BE2C (cell line): ENCODE data around the gene TLE2.
A peak's percentile ranks its signal among the peaks of the same experiment; 100 is the strongest.

Experiments
- DNase-seq: peaks from one replicate; pipeline ENCODE4 v3.0.0-alpha.2; 2020
- H3K27me3 ChIP-seq: fragments of 250-450 bp; sonication (Bioruptor Pico); 2 replicates; pipeline ENCODE4 v1.5.1; 2020; ENCODE audit warnings: mild to moderate bottlenecking
- H3K36me3 ChIP-seq: fragments of 250-450 bp; sonication (Bioruptor Pico); 2 replicates; pipeline ENCODE4 v1.5.1; 2020; ENCODE audit warnings: mild to moderate bottlenecking
- H3K4me1 ChIP-seq: fragments of 250-450 bp; sonication (Bioruptor Pico); 2 replicates; pipeline ENCODE4 v1.5.1; 2020
- H3K4me3 ChIP-seq: 2 replicates; pipeline ENCODE4 v1.5.1; 2011; ENCODE audit warnings: low read depth, low read length
- H3K9me3 ChIP-seq: fragments of 250-450 bp; sonication (Bioruptor Pico); 2 replicates; pipeline ENCODE4 v1.5.1; 2020
- CTCF ChIP-seq: IDR thresholded peaks from 2 replicates; pipeline ENCODE4 v1.5.1; 2012; ENCODE audit warnings: mild to moderate bottlenecking, low read depth, low read length

Gene TLE2

GRCh38 chr19:3008994-3009393 is 20.1 kb downstream of the TLE2 start:
- H3K36me3 ChIP-seq: no peaks in the 10 kb centered on the region
- no peak for TF ChIP-seq CTCF
- peaks cover 5% of the 10 kb centered on the region for H3K4me1 ChIP-seq
- no peak overlapping the region for H3K4me3 ChIP-seq
- no peaks in the 10 kb centered on the region for H3K27me3 ChIP-seq
- no peak for DNase-seq
- no peaks in the 10 kb centered on the region for H3K9me3 ChIP-seq

DNA sequence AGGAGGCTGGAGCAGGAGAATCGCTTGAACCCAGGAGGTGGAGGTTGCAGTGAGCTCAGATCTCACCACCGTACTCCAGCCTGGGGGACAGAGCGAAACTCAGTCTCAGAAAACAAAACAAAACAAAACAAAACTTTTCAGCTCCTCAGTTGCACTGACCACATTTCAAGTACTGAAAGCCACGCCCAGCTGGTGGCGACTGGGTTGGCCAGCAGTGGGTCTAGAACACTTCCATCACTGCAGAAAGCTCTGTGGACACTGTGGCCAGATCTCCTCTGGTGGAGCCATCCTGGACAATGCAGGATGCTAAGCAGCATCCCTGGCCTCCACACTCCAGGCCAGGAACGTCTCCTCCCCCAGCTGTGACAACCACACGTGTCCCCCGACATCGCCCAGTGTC is 21.1 kb downstream of the TLE2 start:
- H3K27me3 ChIP-seq: no peaks in the 10 kb centered on the region
- peaks cover 5% of the 10 kb centered on the region for H3K4me1 ChIP-seq
- no peaks in the 10 kb centered on the region for H3K9me3 ChIP-seq
- H3K4me3 ChIP-seq: no peak overlapping the region
- DNase-seq: no peak
- TF ChIP-seq CTCF: no peak
- H3K36me3 ChIP-seq: no peaks in the 10 kb centered on the region

- no peak for DNase-seq
- no peaks in the 10 kb centered on the region for H3K36me3 ChIP-seq
- H3K4me3 ChIP-seq: no peak overlapping the region
- no peak for TF ChIP-seq CTCF
- peaks cover 5% of the 10 kb centered on the region for H3K4me1 ChIP-seq
- no peaks in the 10 kb centered on the region for H3K9me3 ChIP-seq
- no peaks in the 10 kb centered on the region for H3K27me3 ChIP-seq
Measured at GRCh38 chr19:3006075-3006767, 22.9 kb downstream of the TLE2 start.

DNA sequence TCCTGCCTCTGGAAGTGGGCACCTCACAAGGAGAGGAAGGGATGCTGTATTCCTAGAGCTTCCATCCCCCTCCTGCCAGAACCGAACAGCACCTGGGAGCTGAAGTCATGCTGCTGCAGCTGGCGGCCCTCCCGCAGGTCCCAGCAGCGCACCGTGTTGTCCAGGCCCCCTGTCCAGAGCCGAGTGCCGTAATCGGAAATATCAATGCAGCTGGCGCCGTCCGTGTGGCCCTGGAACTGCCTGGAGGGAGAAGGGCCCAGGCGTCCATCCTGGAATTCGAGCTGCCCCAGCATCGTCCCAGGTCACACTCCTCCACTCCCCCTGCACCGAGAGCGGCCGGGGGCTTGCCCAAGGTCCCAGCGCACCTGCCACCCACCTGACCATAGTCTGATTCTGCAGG is 23.7 kb downstream of the TLE2 start:
- Histone ChIP-seq H3K4me3 (peak overlapping the region; percentile 14; the same call in 1 of the 2 replicates), H3K36me3 (no peaks in the 10 kb centered on the region), H3K27me3 (no peaks in the 10 kb centered on the region), H3K4me1 (peaks cover 5% of the 10 kb centered on the region), H3K9me3 (no peaks in the 10 kb centered on the region)
- peak; percentile 74 for DNase-seq
- TF ChIP-seq CTCF: no peak

GRCh38 chr19:3004522-3004921 is 24.6 kb downstream of the TLE2 start:
- no peak for TF ChIP-seq CTCF
- Histone ChIP-seq H3K36me3 (no peaks in the 10 kb centered on the region), H3K4me3 (no peak overlapping the region), H3K27me3 (no peaks in the 10 kb centered on the region), H3K4me1 (peaks cover 5% of the 10 kb centered on the region), H3K9me3 (no peaks in the 10 kb centered on the region)
- DNase-seq: no peak

GRCh38 chr19:3003046-3003445 is 26.0 kb downstream of the TLE2 start:
- peaks cover 5% of the 10 kb centered on the region for H3K4me1 ChIP-seq
- H3K4me3 ChIP-seq: no peak overlapping the region
- DNase-seq: peak; percentile 49
- no peaks in the 10 kb centered on the region for H3K27me3 ChIP-seq
- H3K9me3 ChIP-seq: no peaks in the 10 kb centered on the region
- no peak for TF ChIP-seq CTCF
- no peaks in the 10 kb centered on the region for H3K36me3 ChIP-seq
